Esophagus (tissue), 2 donors: ENCODE measurements around the gene GATA6. TPM values are rescaled to one million over a fixed set of nuclear protein-coding genes. Genes with fewer than 3 reads are reported as not detected.
A peak's percentile ranks its signal among the peaks of the same experiment; 100 is the strongest.

Source experiments
- H3K27ac ChIP-seq, 2 donors: one replicate each; pipeline ENCODE4 v1.5.1; 2013; ENCODE audit warnings: low read depth in 2 of 2, mild to moderate bottlenecking in 2 of 2, inconsistent platforms in 1 of 2, low read length in 1 of 2, moderate library complexity in 1 of 2
- H3K27me3 ChIP-seq, 2 donors: one replicate each; pipeline ENCODE4 v1.6.1; 2013; ENCODE audit warnings: low read length in 2 of 2, control low read depth in 1 of 2, mild to moderate bottlenecking in 1 of 2; ENCODE audit not compliant: insufficient read depth in 2 of 2, control insufficient read depth in 1 of 2
- H3K36me3 ChIP-seq, 2 donors: one replicate each; pipeline ENCODE4 v1.6.1; 2013; ENCODE audit warnings: low read length in 1 of 2; ENCODE audit not compliant: control insufficient read depth in 2 of 2, insufficient read depth in 2 of 2
- H3K4me1 ChIP-seq, 2 donors: one replicate each; pipeline ENCODE4 v1.6.1; 2013; ENCODE audit warnings: low read length in 1 of 2; ENCODE audit not compliant: control insufficient read depth in 2 of 2, insufficient read depth in 2 of 2
- H3K4me3 ChIP-seq, 2 donors: one replicate each; pipeline ENCODE4 v1.5.1; 2013; ENCODE audit warnings: low read length in 2 of 2, mild to moderate bottlenecking in 2 of 2, low read depth in 1 of 2, moderate library complexity in 1 of 2
- H3K9me3 ChIP-seq, 2 donors: one replicate each; pipeline ENCODE4 v1.6.1; 2013; ENCODE audit warnings: mild to moderate bottlenecking in 2 of 2, low read depth in 1 of 2, low read length in 1 of 2, moderate library complexity in 1 of 2; ENCODE audit not compliant: control insufficient read depth in 2 of 2, insufficient read depth in 1 of 2
- WGBS, 2 donors: extraction: QIAGEN DNeasy Blood & Tissue Kit; methylation state at CpG; one replicate each; pipeline ENCODE4 v1.1.7; 2013; 5-methylcytosine and 5-hydroxymethylcytosine counted together
- polyA plus RNA-seq, 2 donors: library from polyadenylated mRNA; stranded (reverse); fragments of 200-250 nt; gene quantifications; one replicate each; pipeline ENCODE4 v1.2.3, GENCODE V29; 2013
- donor health status: healthy with polysubstance abuse.
- donor health status: Bipolar disorder and iron deficiency.

GATA6 gene
- polyA plus RNA-seq, 2 donors = 0.35 to 0.41 TPM

DNA sequence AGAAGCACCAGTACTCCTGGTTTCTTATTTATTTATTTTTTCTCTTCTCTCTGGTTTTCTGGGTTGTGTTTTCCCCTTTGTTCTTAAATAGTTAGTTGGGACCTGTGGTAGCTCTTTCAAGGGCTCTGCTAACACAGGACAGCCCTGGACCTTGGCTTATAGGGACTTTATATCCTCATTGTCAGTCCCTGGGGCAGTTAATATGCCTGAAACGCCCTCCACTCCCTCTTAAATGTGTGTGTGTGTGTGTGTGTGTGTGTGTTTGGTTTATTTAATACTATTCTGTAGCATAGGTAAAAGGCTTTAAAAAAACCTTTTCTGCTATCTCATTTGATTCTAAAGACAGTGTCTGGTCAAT is 54.6 kb downstream of the GATA6 start:
- Histone ChIP-seq H3K4me3 (no peak overlapping the region), H3K27ac (peak overlapping the region in 1 of 2 donors; percentile 61), H3K27me3 (no peaks in the 10 kb centered on the region), H3K9me3 (no peaks in the 10 kb centered on the region), H3K36me3 (no peaks in the 10 kb centered on the region), H3K4me1 (peaks cover 0 to 2% of the 10 kb centered on the region in 2 donors)
- 49 to 60% methylated on average over 1 of the region's 1 CpG for WGBS, 2 donors

DNA sequence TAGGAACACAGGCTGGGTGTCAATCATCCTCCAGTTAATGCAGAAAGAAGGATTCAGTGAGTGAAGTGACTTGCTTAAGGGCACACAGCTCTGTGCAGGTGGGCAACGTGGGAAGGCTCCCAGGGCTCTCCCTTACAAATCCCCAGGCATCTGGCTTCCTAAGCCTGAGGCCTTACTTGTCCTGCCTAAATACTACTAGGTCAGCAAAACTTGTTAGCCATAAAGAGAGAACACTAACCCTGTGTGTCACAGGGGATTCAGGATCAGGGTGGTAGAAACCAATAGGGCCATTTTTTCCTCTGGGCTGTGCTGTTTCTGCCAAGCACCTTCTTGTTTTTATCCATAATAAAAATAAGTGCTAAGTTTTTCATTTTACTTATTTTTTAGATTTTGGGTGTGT is 55.0 kb downstream of the GATA6 start:
- peak overlapping the region in 1 of 2 donors; percentile 20 for H3K27ac ChIP-seq
- 47 to 53% methylated on average over 1 of the region's 1 CpG for WGBS, 2 donors

DNA sequence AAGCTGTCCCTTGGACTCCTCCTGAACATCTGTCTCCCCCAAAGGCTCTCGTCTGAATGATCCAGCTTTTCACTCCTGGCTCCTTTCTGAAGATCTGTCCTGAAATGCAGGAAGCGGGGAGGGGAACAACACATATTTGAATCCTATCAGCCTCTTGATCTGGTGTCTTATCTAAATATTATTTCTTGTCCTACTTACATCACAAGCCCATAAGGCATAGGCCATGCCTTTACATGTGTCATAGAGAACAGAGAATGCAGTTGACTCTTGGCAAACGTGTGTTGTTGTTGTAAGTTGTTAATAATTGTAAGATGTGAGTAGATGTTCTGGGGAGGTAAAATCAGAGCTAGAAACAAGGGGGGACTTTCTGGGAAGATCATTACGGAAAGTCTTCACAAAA is 57.4 kb downstream of the GATA6 start:
- no peaks in the 10 kb centered on the region for H3K36me3 ChIP-seq
- H3K4me3 ChIP-seq = no peak overlapping the region
- H3K4me1 ChIP-seq = peaks cover 0 to 2% of the 10 kb centered on the region in 2 donors
- 80% methylated on average over 4 of the region's 4 CpGs for WGBS, 2 donors
- no peaks in the 10 kb centered on the region for H3K9me3 ChIP-seq
- no peaks in the 10 kb centered on the region for H3K27me3 ChIP-seq
- H3K27ac ChIP-seq = no peak overlapping the region

More for the DNA sequence above, 55.0 kb downstream of the GATA6 start:
- no peaks in the 10 kb centered on the region for H3K27me3 ChIP-seq
- peaks cover 0 to 2% of the 10 kb centered on the region in 2 donors for H3K4me1 ChIP-seq
- no peaks in the 10 kb centered on the region for H3K36me3 ChIP-seq
- H3K9me3 ChIP-seq = no peaks in the 10 kb centered on the region
- H3K4me3 ChIP-seq = no peak overlapping the region

- H3K9me3 ChIP-seq = no peaks in the 10 kb centered on the region
- peaks cover 0 to 5% of the 10 kb centered on the region in 2 donors for H3K4me1 ChIP-seq
- H3K4me3 ChIP-seq = no peak overlapping the region
- WGBS, 2 donors = 60 to 79% methylated on average over 2 of the region's 2 CpGs
- no peaks in the 10 kb centered on the region for H3K27me3 ChIP-seq
- H3K27ac ChIP-seq = no peak overlapping the region
- no peaks in the 10 kb centered on the region for H3K36me3 ChIP-seq
Observed at GRCh38 chr18:22228976-22229375, 59.6 kb downstream of the GATA6 start.

DNA sequence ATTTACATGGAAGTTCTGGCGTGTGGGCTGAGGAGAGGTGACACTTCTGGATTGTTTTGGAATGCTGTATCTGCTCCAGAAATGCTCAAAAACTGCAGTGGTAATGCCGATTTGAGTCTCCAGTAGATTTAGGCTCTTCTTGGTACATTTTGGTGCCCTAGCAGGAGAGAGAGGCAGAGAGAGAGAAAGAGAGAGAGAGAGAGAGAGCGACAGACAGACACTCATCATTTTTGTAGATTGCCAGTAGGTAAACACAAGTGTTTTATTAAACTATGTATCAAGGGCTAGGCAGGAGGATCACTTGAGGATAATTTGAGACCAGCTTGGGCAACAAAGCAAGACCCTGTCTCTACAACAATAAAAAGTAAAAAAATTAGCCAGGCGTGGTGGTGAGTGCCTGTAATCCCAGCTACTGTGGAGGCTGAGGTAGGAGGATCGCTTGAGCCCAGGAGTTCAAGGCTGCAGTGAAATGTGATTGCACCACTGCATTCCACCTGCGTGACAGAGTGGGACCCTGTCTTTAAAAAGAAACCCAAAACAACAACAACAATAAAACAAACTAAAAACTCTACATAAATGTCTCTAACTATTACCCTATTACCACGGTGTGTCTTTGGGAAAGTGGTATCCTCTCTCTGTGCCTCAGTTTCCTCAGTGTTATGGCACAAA is 60.2 kb downstream of the GATA6 start:
- Histone ChIP-seq H3K4me3 (no peak overlapping the region), H3K4me1 (peaks cover 0 to 3% of the 10 kb centered on the region in 2 donors), H3K27ac (no peak overlapping the region), H3K27me3 (no peaks in the 10 kb centered on the region), H3K9me3 (no peaks in the 10 kb centered on the region), H3K36me3 (no peaks in the 10 kb centered on the region)
- WGBS, 2 donors = 89 to 91% methylated on average over 7 of the region's 7 CpGs

GRCh38 chr18:22230471-22230945 is 61.1 kb downstream of the GATA6 start:
- no peak overlapping the region for H3K4me3 ChIP-seq
- H3K9me3 ChIP-seq = no peaks in the 10 kb centered on the region
- H3K36me3 ChIP-seq = no peaks in the 10 kb centered on the region
- peaks cover 0 to 3% of the 10 kb centered on the region in 2 donors for H3K4me1 ChIP-seq
- WGBS, 2 donors = 87% methylated on average over 12 of the region's 12 CpGs
- no peaks in the 10 kb centered on the region for H3K27me3 ChIP-seq
- H3K27ac ChIP-seq = no peak overlapping the region

DNA sequence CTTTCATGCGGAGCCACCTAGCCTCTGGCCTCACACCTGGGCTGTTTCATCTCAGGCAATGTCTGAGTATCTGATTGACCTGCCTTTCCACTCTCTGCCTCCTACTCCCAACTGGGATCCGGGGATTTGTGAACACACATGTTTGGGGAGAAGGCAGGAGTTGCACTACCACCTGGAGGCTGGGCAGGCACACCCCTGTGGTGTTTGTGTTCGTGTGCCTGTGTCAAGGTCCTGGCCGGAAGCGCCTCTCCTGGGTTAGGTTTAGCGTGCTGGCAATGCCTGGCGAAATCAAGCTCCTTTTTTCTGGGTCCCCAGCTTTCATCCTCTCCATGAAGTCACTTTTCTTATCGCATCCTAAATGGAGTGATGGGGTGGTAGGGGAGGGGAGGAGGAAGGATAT is 63.9 kb downstream of the GATA6 start:
- no peak overlapping the region for H3K27ac ChIP-seq
- H3K27me3 ChIP-seq = no peaks in the 10 kb centered on the region
- 52 to 60% methylated on average over 8 of the region's 8 CpGs for WGBS, 2 donors
- no peak overlapping the region for H3K4me3 ChIP-seq
- H3K36me3 ChIP-seq = no peaks in the 10 kb centered on the region
- H3K4me1 ChIP-seq = peaks cover 0 to 3% of the 10 kb centered on the region in 2 donors
- no peaks in the 10 kb centered on the region for H3K9me3 ChIP-seq

GRCh38 chr18:22238036-22238435 is 68.6 kb downstream of the GATA6 start:
- H3K27ac ChIP-seq = no peak overlapping the region
- no peaks in the 10 kb centered on the region for H3K36me3 ChIP-seq
- 78 to 87% methylated on average over 6 of the region's 6 CpGs for WGBS, 2 donors
- H3K4me3 ChIP-seq = no peak overlapping the region
- no peaks in the 10 kb centered on the region for H3K9me3 ChIP-seq
- no peaks in the 10 kb centered on the region for H3K27me3 ChIP-seq
- peaks cover 0 to 3% of the 10 kb centered on the region in 2 donors for H3K4me1 ChIP-seq

DNA sequence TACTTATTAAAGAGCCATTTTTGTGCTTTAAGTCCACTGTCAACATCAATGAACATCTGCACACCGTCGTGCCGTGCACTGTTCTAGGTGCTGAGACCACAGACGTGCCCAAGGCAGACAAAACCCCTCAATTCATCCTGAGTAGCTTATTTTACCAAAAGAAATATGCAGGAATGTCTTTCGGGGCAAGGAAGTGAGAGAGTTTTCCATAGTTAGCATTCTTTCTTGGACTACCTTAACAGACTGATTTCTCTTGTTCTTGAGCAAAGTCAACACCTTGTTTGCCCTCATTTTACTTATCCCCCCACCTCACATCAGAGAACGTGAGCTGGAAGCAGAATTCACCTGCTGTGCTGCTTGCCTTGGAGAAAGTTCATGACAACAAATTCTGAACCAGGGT is 69.3 kb downstream of the GATA6 start:
- no peaks in the 10 kb centered on the region for H3K36me3 ChIP-seq
- no peaks in the 10 kb centered on the region for H3K4me1 ChIP-seq
- WGBS, 2 donors = 75 to 79% methylated on average over 6 of the region's 6 CpGs
- H3K27me3 ChIP-seq = no peaks in the 10 kb centered on the region
- no peak overlapping the region for H3K27ac ChIP-seq
- no peak overlapping the region for H3K4me3 ChIP-seq
- H3K9me3 ChIP-seq = no peaks in the 10 kb centered on the region

DNA sequence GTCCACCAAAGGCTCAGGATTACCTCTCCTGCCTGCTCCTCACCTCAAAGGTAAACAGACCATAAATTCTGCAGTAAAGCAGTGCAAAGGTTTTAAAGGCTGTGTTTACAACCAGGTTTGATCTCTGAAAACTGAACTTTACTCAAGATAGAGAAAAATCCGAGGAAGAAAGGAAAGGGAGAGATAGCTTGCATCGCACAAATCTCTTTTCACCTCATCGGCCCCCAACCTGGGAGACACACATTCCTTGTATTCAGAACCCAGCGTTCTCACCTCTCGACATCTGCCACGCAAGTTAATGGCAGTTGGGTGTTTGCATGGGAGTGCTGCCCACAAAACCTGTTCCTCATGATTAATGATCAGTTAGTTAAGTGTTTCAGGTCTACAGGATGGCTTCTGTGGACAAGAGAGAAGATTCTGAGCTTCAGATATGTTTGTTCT is 72.6 kb downstream of the GATA6 start:
- Histone ChIP-seq H3K27ac (no peak overlapping the region), H3K9me3 (no peaks in the 10 kb centered on the region), H3K27me3 (no peaks in the 10 kb centered on the region), H3K4me3 (no peak overlapping the region), H3K4me1 (no peaks in the 10 kb centered on the region), H3K36me3 (no peaks in the 10 kb centered on the region)
- WGBS, 2 donors = 58 to 60% methylated on average over 6 of the region's 6 CpGs
